ENCODE data around the gene ANKRD18B.
"Not testable (repeated sequence)": the region's sequence is repeated elsewhere in the genome, so short reads cannot be mapped to it uniquely, and the experiment has no call there.

ANKRD18B gene

GRCh38 chr9:33614001-33614687 is 90.1 kb downstream of the ANKRD18B start:
- no peak for DNase-seq

- not testable (repeated sequence) for DNase-seq
Measured at GRCh38 chr9:33618370-33618769, 94.3 kb downstream of the ANKRD18B start.

- DNase-seq, result no peak
Measured at GRCh38 chr9:33619666-33620404, 95.8 kb downstream of the ANKRD18B start.

- peak; percentile 48 for DNase-seq
Measured at GRCh38 chr9:33620738-33621439, 96.8 kb downstream of the ANKRD18B start.

All from DMS79 treated with DMSO at 0.1 percent for 48 hours (cell line).